Measurements from ENCODE around the gene SLC6A19. TPM values are rescaled to one million over a fixed set of nuclear protein-coding genes. Genes with fewer than 3 reads are reported as not detected.

SLC6A19 gene
- total RNA-seq, 2 donors from 2014 or later = not detected

DNA sequence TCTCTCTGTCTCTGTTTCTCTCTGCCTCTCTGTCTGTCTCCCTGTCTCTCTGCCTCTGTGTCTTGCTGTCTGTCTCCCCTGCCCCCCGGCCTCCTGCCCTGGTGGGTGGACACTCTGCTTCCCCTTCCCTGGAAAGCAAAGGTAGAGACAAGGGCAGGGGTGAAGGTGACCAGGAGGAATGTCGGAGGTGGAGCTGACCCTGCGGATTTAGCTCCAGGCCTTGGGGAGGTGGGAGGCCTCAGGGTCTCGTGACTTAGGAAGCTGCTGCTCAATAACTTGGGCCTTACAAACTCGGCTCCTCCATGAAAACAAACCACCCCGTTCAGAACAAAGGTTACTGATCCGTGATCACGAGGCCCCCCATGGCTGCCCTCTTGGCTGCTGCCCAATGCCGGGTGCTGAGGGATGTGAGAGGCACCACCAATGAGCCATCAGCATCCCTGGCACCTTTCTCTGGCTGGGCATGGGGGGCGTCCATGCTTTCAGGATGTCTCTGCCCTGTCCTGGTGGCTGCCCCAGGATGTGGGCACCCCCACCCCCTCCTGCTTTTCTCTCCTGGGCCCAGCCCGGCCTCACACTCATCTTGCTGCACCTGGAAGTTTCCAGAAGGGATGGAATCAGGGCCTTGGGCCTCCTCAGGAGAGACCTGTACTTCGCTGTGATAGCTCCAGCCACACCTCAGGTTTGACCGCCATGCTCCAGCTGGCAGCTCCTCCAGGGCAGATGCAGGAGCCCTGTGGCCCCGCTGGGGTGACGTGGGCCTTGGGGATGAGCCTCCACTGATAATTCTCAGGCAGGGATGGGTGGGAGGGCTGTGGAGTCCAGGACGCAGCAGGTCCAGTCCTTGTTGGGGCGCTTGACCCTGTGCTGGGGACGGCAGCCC, 14.8 kb upstream of the SLC6A19 start:
- peak; percentile 7 for DNase-seq
- intact Hi-C loops (cut with DNase I) = no loop called here
- no peak for ATAC-seq

DNA sequence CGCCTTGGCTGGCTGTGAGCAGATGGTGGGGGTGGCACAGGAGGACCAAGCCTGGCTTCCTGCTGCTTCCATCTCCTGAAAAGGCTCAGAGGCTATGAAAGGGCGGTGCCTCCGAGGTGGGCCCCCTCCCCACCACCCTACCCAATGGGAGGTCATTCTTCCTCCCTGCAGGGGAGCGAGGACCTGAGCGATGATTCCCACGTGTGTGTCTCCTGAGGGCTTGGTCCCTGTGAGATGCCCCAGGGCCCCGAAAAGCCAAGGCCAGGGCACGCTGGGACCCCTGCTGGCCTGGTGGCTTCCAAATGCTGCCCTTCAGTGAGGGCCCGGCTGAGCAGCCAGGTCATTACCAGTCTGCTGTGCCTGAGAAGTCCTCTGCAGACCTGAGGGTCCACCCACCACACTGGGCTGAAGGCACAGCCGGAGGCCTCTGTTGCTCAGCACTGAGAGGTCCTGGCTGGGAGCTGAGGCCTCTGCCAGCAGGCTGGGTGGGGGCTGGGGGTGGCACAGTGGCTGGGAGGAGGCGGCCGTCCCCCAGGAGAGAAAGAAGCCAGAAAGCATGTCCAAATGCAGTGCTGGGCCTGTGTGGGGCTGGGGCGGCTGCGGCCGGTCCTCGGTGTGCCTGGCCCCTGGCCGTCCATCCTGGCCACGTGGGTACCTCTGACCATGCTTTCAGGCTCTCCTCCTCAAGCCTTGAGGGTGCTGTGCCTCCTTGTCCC, 14.0 kb upstream of the SLC6A19 start:
- intact Hi-C loops (cut with DNase I) = no loop called here
- no peak for ATAC-seq

GRCh38 chr5:1187950-1188334, 13.5 kb upstream of the SLC6A19 start:
- intact Hi-C loops (cut with DNase I) = no loop called here
- DNase-seq = no peak
- no peak for ATAC-seq

More for the DNA sequence above, 14.0 kb upstream of the SLC6A19 start:
- peak; percentile 12 for DNase-seq

- intact Hi-C loops (cut with DNase I) = no loop called here
- ATAC-seq = no peak
- DNase-seq = no peak
Measured at GRCh38 chr5:1188464-1188863, 12.9 kb upstream of the SLC6A19 start.

DNA sequence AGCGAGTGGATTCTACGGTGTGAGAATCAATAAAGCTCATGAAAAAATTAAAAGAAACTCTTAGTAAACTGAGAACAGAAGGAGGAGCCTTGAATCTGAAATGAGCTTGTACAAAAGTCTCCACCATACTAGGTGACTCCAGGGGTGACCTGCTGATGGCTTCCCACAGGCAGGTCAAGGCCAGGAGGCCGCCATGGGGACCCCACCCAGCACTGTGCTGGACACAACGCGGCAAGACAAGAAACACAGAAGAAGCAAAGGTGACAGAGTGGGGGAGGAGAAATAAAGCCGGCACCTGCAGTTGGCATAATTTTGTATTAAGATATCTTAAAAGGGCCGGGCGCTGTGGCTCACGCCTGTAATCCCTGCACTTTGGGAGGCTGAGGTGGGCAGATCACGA, 12.1 kb upstream of the SLC6A19 start:
- ATAC-seq (no peak), DNase-seq (no peak)
- intact Hi-C loops (cut with DNase I) = no loop called here

DNA sequence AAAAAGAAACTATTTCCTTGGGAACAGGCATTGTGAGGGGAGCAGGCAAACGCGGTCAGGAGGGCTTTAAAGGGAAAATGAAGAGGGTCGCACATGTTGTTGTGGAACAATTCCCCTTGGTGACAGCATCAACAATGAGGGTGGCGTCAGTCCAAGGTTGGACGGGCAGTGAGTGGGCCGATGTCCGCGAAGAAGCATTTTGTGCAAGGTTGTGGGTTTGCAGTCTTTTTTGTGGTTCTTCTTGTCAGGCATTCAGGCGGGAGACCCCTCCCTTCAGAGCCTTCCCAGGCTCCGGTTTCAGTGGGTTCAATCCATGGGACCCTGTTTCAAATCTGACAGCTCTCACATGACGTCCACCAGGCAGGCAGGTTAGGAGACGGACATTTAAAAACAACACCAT, 11.1 kb upstream of the SLC6A19 start:
- intact Hi-C loops (cut with DNase I) = no loop called here
- peak; percentile 10 for DNase-seq
- no peak for ATAC-seq

- ATAC-seq = no peak
- intact Hi-C loops (cut with DNase I) = no loop called here
- no peak for DNase-seq
Measured at GRCh38 chr5:1190837-1191239, 10.6 kb upstream of the SLC6A19 start.

DNA sequence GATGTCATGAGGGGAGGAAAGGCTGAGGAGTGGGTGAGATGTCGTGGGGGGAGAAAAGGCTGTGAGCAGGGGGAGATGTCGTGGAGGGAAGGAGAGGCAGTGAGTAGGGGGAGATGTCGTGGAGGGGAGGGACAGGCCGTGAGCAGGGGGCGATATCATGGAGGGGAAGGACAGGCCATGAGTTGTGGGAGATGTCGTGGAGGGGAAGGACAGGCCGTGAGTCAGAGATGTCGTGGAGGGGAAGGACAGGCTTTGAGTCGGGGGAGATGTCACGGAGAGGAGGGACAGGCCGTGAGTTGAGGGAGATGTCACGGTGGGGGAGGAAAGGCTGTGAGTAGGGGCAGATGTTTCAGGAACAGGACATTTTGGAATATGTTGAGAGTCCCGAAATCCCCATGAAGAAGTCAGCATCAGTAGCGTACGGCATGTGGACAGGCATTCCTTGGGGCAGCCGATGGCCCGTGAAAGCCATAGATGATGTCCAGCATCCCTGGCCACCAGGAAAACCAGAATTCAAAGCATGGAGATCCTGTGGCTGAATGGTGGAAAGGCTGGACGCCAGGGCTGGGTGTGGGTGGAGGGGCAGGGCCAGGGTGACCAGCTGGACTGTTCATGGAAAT, 8.3 kb upstream of the SLC6A19 start:
- DNase-seq (peak; percentile 7), ATAC-seq (no peak)
- intact Hi-C loops (cut with DNase I) = no loop called here

GRCh38 chr5:1193591-1193985, 7.8 kb upstream of the SLC6A19 start:
- DNase-seq (peak; percentile 16), ATAC-seq (no peak)
- intact Hi-C loops (cut with DNase I) = no loop called here

DNA sequence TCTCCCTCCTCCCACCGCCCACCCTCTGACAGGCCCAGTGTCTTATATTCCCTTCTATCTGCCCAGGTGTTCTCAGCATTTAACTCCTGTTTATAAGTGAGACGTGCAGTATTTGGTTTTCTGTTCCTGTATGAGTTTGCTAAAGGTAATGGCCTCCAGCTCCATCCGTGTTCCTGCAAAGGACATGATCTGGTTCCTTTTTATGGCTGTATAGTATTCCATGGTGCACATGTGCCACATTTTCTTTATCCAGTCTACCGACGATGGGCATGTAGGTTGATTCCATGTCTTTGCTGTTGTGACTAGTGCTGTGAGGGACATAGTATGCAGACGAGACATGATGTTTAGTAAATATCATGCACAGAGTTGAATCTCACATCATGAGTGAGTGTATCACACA, 7.0 kb upstream of the SLC6A19 start:
- ATAC-seq (no peak), DNase-seq (no peak)
- intact Hi-C loops (cut with DNase I) = no loop called here

DNA sequence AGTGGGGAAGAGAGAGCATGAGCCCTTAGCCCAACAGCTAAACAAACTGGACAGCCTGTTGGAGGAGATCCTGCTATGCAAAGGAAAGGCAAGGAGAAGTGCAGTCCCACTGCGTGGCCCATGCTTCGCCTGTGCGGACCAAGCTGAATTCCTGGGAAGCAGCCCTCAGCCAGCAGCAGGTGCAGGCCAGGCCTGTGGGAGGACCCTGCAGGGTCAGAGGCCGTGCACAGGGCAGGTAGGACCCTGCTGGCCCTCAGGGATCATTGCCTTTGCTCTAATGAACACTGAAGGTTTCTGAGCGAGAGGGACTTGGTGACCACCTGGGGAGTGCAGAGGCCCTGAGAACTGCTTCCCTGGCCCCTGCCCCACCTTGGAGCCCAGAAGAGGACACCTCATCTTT, 6.0 kb upstream of the SLC6A19 start:
- intact Hi-C loops (cut with DNase I) = no loop called here
- no peak for DNase-seq
- ATAC-seq = no peak

GRCh38 chr5:1195916-1196315, 5.5 kb upstream of the SLC6A19 start:
- DNase-seq (peak; percentile 9), ATAC-seq (no peak)
- intact Hi-C loops (cut with DNase I) = no loop called here

- ATAC-seq = no peak
- intact Hi-C loops (cut with DNase I) = no loop called here
- no peak for DNase-seq
Measured at GRCh38 chr5:1196562-1196961, 4.8 kb upstream of the SLC6A19 start.

- no peak for ATAC-seq
- intact Hi-C loops (cut with DNase I) = no loop called here
- peak; percentile 7 for DNase-seq
Measured at GRCh38 chr5:1197876-1198666, 3.3 kb upstream of the SLC6A19 start.

DNA sequence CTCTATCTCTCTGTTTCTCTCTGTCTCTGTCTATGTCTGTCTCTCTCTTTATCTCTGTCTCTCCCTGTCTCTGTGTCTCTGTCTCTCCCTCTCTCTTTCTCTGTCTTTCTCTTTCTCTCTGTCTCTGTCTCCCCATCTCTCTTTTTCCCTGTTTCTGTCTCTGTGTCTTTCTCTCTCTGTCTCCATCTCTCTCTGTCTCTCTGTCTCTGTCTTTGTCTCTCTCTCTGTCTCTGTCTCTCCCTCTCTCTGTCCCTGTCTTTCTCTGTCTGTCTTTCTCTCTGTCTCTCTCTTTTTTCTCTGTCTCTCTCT, 2.1 kb upstream of the SLC6A19 start:
- ATAC-seq (no peak), DNase-seq (no peak)
- intact Hi-C loops (cut with DNase I) = no loop called here

- ATAC-seq (no peak), DNase-seq (peak; percentile 10)
- intact Hi-C loops (cut with DNase I) = no loop called here
Measured at GRCh38 chr5:1199649-1200494, 1.5 kb upstream of the SLC6A19 start.

DNA sequence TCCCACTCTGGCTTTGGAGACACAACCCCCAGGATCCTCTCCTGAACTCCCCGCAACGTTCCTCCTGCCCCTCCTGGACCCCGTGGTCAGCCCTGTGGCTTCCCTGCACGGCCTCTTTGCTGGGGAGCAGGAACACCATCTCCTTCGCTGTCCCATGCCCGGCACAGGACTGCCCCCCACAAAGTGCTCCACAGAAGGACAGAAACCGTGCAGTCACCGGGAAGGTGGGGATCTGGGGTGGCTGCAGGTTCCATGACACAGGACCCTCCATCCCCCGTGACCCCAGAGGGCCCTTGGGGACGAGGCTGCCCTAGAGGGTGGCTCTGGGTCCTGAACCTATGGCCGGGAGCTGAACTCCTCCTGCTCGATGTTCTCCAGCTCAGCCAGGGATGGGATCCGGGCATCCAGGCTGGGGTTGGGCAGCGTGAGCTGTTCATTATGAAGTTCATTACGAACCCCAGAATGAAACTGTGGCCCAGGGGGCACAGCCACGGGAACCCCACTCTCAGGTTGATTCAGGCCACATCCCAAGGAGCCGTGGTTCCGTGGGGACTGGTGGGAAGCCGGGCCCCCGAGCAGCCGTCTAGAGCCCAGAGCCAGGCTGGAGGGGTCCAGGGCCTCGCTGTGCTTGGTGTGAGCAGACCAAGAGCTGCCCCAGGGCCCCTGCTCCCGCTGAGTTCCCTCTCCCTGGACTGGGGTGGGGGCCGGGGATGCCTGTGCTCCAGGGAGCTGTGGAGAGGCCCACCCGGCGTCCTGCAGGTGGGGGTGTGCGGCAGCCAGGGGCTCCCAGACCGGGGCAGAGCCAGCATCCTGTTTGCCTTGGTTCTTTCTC, 684 bp upstream of the SLC6A19 start:
- DNase-seq = peak; percentile 10
- intact Hi-C loops (cut with DNase I) = no loop called here
- ATAC-seq = no peak
